Measurements from ENCODE around the gene CFAP74. TPM values are rescaled to one million over a fixed set of nuclear protein-coding genes. Genes with fewer than 3 reads are reported as not detected.

Gene CFAP74
- total RNA-seq, 1 experiment from 2014 or later, result 0.28 TPM

DNA sequence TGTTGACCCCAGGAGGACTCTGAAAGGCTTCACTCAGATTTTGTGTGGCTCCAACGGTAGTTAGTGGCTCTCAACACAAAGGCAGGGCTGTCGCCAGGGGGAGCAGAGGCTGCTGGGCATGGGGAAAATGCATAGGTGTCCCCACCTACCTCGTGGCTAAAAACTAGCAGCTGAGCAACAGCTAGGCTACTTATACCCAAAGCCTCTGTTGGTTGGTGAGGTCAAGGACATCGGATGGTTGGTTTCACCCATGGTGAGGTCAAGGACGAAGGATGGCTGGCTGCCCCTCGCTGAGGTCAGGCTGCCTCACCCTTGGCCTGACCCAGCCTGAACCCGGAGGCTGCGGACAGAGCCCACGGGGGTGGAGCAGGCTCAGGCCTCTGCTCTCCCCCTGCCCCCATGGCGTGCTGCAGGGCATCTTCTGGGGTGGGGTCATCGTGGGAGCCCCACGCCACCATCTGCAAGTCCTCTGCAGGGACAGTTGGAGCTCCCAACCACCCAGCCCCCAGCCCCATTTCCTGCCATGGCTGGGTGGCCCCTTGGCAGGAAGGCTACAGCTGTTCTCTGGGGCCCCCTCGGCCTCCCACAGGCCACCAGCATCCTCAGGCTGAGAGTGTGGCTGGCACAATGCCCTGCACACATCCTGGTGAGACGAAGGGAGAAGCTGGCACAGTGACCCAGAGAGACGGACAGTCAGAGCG is 104.2 kb downstream of the CFAP74 start:
- Mint-ChIP-seq H3K9me3 (peaks cover 6% of the 10 kb centered on the region in 2 experiments; a peak in 3 of 5 replicates), H3K27me3 (ENCODE audit: low read depth) (peaks cover 6% of the 10 kb centered on the region), H3K36me3 (ENCODE audit: insufficient read depth in 1 of 3, low read depth in 3 of 3) (no peaks in the 10 kb centered on the region), H3K27ac (no peak overlapping the region), H3K4me1 (peaks cover 15 to 22% of the 10 kb centered on the region in 2 experiments), H3K4me3 (no peak overlapping the region)
- no peak overlapping the region for H2BK12ac ChIP-seq (ENCODE audit: insufficient read length, low read depth, low read length)
- H3K9me3 ChIP-seq (ENCODE audit: control insufficient read depth, low read depth, low read length), result no peaks in the 10 kb centered on the region
- H3K79me2 ChIP-seq (ENCODE audit: insufficient read depth, low read length), result no peaks in the 10 kb centered on the region
- no peak overlapping the region for H3K23ac ChIP-seq (ENCODE audit: insufficient read length, low read depth, low read length)
- no peak overlapping the region for H4K5ac ChIP-seq (ENCODE audit: insufficient read length, low read depth, low read length)
- TF ChIP-seq CTCF (conservative IDR thresholded peaks at IDR 0.05), result peak; percentile 48; the same call in 2 of the 3 replicates
- no peaks in the 10 kb centered on the region for H4K20me1 ChIP-seq (ENCODE audit: control insufficient read depth, insufficient read depth, insufficient read length)
- no peaks in the 10 kb centered on the region for H3K79me1 ChIP-seq (ENCODE audit: insufficient read depth, low read depth, low read length, poor library complexity, severe bottlenecking)
- H3K4me1 ChIP-seq (ENCODE audit: insufficient read depth, low read length), result 0 out of 2 replicates have a peak, but pooled peaks cover 3% of the 10 kb centered on the region
- peak; percentile 68 for DNase-seq
- H3K27ac ChIP-seq (ENCODE audit: insufficient read length, low read depth, low read length), result no peak overlapping the region
- H3K4ac ChIP-seq (ENCODE audit: low read depth, low read length), result no peak overlapping the region
- no peak overlapping the region for H2AFZ ChIP-seq (ENCODE audit: low read length)
- H3K9ac ChIP-seq (ENCODE audit: extremely low read depth, insufficient read length, low read length), result no peak overlapping the region
- no peak overlapping the region; the same call in 1 of the 2 replicates for H3K14ac ChIP-seq (ENCODE audit: insufficient read depth, low read length)
- no peak overlapping the region for H4K8ac ChIP-seq (replicated peaks; ENCODE audit: insufficient read length, low read depth, low read length)
- WGBS (ENCODE audit: extremely low coverage, insufficient read length, low lambda C conversion rate), result no CpG with 5 or more reads among the region's 16 CpGs
- no peak overlapping the region for H3K18ac ChIP-seq (ENCODE audit: insufficient read length, low read depth, low read length)
- H2BK20ac ChIP-seq (ENCODE audit: low read depth, low read length, poor library complexity, severe bottlenecking), result no peak overlapping the region
- no peak overlapping the region for H3K4me2 ChIP-seq (ENCODE audit: insufficient read depth, insufficient read length, low read length)
- no peak overlapping the region for H2AK5ac ChIP-seq (ENCODE audit: insufficient read length, low read length)
- H3T11ph ChIP-seq (ENCODE audit: low read length), result no peak overlapping the region
- H2BK5ac ChIP-seq (ENCODE audit: insufficient read length, low read length), result no peak overlapping the region
- no peaks in the 10 kb centered on the region for H3K27me3 ChIP-seq (ENCODE audit: insufficient read depth, low read length)
- H2BK120ac ChIP-seq (ENCODE audit: low read depth, low read length, poor library complexity, severe bottlenecking), result no peak overlapping the region
- no peak overlapping the region for H2BK15ac ChIP-seq (ENCODE audit: low read depth, low read length)
- no peak overlapping the region for H3K56ac ChIP-seq (ENCODE audit: insufficient read length, low read depth, low read length)
- no peak overlapping the region for H4K91ac ChIP-seq (ENCODE audit: insufficient read length, low read depth, low read length)
- no peaks in the 10 kb centered on the region for H3K23me2 ChIP-seq (ENCODE audit: insufficient read length, low read depth, low read length, poor library complexity, severe bottlenecking)
